ENCODE results near the gene PRDM13. TPM values are rescaled to one million over a fixed set of nuclear protein-coding genes. Genes with fewer than 3 reads are reported as not detected.

The PRDM13 gene
- total RNA-seq, 4 donors from 2014 or later: not detected

DNA sequence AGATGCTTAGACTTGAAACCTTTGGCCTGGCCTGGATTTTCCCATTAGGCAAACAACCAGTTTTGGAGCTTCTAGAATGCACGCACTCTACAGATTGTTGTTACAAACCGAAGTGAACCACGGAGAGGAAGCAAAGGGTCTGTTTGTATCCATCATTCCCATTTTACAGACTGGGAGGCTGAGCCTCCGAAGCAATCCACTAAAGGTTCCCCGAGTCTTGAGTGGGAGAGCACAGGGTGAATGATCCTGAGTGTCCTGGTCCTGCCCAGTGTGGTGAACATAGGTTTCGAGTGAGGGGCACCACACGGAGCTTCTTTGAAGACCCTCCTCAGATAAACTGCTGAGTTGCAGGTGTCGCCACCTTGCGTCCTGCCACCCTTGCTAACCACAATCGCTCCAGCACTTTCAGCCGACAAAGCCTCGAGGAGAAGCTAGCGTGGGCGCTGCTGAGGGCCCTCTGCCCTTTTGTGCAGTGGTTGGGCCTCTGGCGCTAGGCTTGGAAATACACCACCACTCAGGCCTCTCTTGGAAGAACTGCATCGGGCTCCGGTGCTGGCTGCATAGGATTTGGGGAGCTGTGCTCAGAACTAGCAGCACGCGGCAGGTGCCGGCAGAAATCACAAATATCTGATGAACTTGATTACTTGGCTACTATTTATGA is 1.4 kb upstream of the PRDM13 start:
- TF ChIP-seq, protein P1, sequence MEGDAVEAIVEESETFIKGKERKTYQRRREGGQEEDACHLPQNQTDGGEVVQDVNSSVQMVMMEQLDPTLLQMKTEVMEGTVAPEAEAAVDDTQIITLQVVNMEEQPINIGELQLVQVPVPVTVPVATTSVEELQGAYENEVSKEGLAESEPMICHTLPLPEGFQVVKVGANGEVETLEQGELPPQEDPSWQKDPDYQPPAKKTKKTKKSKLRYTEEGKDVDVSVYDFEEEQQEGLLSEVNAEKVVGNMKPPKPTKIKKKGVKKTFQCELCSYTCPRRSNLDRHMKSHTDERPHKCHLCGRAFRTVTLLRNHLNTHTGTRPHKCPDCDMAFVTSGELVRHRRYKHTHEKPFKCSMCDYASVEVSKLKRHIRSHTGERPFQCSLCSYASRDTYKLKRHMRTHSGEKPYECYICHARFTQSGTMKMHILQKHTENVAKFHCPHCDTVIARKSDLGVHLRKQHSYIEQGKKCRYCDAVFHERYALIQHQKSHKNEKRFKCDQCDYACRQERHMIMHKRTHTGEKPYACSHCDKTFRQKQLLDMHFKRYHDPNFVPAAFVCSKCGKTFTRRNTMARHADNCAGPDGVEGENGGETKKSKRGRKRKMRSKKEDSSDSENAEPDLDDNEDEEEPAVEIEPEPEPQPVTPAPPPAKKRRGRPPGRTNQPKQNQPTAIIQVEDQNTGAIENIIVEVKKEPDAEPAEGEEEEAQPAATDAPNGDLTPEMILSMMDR (IDR thresholded peaks at IDR 0.05; ENCODE audit: low read depth): no peak

DNA sequence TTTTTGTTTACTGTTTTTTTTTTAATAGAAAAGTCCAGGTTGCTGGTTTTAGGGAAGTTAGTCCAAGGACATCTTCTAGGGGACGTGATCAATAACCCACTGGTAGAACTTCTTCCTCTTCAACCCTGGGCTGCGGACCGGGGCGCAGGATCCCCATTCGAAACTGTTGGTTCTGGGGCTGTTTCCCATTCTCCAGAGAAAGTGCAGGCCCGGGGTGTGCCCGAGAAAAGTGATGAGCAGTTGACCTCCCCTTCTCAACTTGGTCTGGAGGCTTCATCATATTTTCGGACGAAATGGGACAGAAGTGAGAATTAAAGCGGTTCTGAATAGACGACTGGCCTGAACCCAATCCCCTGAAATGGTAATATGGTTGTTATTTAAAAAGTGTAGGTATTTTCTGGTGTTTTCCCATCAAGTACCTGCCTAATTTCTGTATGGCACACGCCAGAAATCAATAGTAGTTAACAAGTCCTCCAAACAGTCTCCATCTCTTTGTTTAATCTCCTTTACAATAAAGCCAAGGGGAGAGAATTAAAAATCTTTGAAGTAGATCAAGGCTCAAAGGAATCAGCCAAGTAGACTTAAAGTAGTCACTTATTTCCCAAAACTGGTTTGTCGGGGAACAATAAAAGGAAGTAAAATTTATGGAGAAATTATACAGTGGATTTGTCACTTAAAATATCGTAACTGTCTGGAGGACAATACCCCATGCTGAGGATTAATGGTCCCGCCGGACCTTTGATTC is 550 bp upstream of the PRDM13 start:
- TF ChIP-seq, protein P1 (IDR thresholded peaks at IDR 0.05; ENCODE audit: low read depth): no peak

DNA sequence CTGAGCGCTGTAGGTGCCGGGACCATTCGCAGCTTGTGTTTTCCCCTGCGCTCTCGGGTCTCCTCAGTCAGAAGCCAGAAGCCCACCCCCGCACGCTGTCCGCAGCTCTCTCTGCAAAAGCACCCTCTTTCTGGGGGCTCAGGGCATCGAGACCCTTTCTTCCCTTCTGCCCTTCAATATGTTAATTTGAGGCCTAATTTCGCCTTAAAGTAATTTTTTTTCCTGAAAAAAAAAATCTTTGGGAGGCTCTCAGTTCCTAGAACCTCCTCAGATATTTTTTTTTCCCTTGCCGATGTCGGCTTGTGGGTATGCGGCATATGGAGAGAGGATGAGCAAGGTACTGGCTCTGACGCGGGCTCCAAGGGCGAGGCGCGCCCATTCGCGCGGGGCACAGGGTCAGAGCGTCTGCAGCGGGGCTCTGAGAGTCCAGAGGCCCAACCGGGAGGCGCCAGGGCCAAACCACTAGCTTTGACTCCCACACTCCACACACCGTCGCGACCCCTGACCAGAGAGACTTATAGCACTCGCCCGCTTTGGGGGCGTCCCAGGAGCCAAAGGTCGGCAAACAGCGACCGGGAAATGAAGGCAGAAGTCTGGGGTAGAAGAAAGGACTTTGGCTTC is 893 bp downstream of the PRDM13 start:
- TF ChIP-seq, protein P1 (IDR thresholded peaks at IDR 0.05; ENCODE audit: low read depth): no peak

DNA sequence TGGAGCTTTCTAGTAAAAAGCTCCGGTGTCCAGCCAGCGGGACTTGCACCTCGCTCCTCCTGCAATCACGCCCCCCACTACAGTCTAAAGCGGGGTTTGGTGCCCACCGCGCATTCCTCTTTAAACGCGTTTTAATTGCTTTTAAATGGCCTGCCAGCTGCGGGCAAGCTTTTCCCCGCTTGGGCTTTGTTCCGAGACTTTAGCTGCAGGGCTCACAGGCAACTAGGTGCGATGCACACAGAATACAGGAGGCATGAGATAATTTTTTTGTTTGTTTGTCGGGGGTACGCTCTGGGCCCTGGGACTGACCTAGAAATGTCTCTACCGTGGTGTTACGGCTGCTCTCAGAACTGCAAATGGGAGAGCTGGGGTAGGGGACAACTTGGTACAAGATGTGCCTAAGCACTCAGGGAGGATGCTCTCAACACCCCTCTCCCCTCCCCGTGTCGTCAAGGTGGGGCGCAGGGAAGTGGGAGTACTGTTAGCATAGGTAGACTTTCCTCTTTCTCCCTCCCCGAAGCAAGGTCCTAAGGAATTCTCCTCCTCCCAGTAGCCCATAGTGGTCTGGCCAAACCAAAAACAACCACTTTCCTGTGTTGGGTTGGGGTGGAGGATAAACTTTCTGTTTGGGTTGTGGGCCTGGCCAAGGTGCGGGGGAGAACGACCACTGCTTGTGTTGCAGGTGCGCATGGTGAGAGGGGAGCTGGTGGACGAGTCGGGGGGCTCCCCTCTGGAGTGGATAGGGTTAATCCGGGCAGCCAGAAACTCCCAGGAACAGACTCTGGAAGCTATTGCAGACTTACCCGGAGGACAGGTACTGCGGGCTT is 1.6 kb downstream of the PRDM13 start:
- TF ChIP-seq, protein P1 (IDR thresholded peaks at IDR 0.05; ENCODE audit: low read depth): no peak

DNA sequence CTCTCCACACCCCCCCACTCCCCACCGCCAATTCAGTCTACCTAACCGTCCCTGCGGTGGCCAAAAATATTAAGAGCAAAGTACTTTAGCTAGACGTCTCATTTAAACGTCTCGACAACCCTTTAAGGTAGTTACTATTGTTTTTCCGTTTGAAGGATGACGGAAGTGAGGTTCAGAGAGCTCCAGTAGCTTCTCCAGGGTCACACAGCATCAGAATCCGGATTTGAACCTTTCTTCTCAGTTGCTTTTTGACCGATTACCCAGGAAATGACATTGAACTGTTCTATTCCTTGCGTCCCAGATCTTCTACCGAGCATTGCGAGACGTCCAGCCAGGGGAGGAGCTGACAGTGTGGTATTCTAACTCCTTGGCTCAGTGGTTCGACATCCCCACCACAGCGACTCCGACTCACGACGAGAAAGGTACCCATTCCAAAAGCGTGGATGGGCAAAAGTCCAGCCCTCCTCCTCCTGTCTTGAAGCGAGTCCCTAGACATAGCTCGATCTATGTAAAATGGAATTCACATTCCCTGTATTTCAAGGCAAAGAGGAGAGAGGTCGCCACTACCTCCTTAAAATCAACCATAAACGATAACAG is 2.4 kb downstream of the PRDM13 start:
- TF ChIP-seq, protein P1 (IDR thresholded peaks at IDR 0.05; ENCODE audit: low read depth): no peak

DNA sequence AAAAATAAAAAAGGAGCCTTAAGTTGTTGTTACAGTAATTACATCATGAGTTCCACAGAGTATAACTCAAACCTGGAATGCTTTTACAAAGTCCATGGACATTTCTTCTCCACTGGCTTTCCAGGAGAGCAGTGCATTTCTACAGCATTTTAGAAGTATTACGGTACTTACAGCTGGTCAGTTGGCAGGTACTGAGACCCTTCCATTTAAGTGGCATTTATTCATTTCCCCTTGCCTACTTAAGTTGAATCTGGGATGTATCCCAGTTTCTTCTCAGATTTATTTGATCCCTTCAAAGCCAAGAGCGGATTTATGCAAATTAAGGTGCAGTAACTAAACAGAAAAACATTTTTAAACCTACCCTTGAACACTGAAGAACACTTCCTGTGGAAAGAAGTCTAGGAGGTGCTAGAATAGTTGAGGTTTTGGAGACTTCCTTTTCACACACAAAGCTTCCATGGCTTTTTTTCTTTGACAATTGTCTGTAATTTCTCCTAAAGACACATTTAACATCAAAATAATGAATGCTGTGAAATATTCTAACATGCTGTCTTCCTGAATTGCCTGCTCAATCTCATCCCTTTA is 3.4 kb downstream of the PRDM13 start:
- TF ChIP-seq, protein P1 (IDR thresholded peaks at IDR 0.05; ENCODE audit: low read depth): no peak
